ENCODE results near the gene DNAJB12. TPM values are rescaled to one million over a fixed set of nuclear protein-coding genes. Genes with fewer than 3 reads are reported as not detected.

The DNAJB12 gene
- total RNA-seq, 1 experiment from 2014 or later = 30.9 TPM

DNA sequence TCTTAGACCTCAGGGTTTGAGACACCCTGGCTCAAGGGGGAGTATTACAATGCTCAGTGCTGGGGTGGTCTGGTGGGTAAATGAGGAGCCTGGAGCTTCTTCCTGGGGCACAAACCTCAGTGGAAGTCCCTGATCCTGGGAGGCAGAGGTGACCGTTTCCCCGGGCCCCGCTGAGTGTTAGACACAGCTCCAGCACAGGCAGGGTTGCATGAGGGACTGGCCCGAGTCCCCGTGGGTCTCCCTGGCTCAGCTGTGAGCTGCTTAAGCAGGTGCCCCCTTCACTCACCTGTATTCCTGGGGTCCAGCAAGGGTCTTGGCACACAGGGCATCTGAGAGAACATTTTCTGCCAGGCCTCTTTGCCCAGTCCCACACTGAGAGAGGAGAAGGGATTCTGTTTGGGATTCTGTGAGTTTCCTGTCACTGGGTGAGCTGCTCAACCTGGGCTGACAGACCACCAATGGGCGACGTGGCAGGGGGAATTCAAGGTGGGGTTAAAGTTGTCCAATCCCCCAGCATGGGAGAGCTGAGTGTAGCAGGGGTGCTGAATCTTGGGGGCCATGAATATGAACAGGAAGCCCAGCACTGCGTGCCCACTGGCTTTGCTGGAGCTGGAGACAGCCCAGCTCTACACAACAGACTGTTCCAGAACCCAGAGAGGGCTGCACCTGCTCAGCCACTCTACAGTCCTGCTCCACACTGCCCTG, 51.1 kb downstream of the DNAJB12 start:
- Histone ChIP-seq H3K9me2 (replicated peaks; ENCODE audit: low read length) (no peaks in the 10 kb centered on the region), H3K27me3 (ENCODE audit: low read length) (no peaks in the 10 kb centered on the region), H2AFZ (ENCODE audit: low read length) (no peak overlapping the region), H3K27ac (ENCODE audit: low read length) (no peak overlapping the region), H3K36me3 (ENCODE audit: low read depth, low read length) (no peaks in the 10 kb centered on the region), H3F3A (ENCODE audit: low read length, unreplicated experiment) (no peaks in the 10 kb centered on the region), H3K9ac (ENCODE audit: low read length) (no peak overlapping the region), H4K20me1 (ENCODE audit: low read length) (no peaks in the 10 kb centered on the region), H3K79me2 (ENCODE audit: low read length) (no peaks in the 10 kb centered on the region), H3K4me3 (ENCODE audit: low read length) (no peak overlapping the region), H3K4me2 (ENCODE audit: low read length) (no peak overlapping the region), H3K9me3 (ENCODE audit: low read length) (no peaks in the 10 kb centered on the region), H3K4me1 (ENCODE audit: insufficient read depth, low read length) (peaks cover 6% of the 10 kb centered on the region)
- TF ChIP-seq, protein P1, sequence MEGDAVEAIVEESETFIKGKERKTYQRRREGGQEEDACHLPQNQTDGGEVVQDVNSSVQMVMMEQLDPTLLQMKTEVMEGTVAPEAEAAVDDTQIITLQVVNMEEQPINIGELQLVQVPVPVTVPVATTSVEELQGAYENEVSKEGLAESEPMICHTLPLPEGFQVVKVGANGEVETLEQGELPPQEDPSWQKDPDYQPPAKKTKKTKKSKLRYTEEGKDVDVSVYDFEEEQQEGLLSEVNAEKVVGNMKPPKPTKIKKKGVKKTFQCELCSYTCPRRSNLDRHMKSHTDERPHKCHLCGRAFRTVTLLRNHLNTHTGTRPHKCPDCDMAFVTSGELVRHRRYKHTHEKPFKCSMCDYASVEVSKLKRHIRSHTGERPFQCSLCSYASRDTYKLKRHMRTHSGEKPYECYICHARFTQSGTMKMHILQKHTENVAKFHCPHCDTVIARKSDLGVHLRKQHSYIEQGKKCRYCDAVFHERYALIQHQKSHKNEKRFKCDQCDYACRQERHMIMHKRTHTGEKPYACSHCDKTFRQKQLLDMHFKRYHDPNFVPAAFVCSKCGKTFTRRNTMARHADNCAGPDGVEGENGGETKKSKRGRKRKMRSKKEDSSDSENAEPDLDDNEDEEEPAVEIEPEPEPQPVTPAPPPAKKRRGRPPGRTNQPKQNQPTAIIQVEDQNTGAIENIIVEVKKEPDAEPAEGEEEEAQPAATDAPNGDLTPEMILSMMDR (conservative IDR thresholded peaks at IDR 0.05; ENCODE audit: low read depth, low read length) = no peak
- TF ChIP-seq EZH2phosphoT487 (IDR thresholded peaks at IDR 0.05; ENCODE audit: borderline replicate concordance, low read length) (no peak), EZH2 (IDR thresholded peaks at IDR 0.05; ENCODE audit: low read length, unreplicated experiment) (no peak)
- DNase-seq = no peak
- ATAC-seq = no peak
- POLR2A ChIA-PET (ENCODE audit: unreplicated experiment) = interaction anchor here (0.5 kb wide), 1 partner anchor 88 kb away, joined by 21 read pairs; the partner anchor contains the start of genes ANAPC16 and ASCC1
- intact Hi-C loops (cut with micrococcal nuclease) = no loop called here
- BruUV-seq (replicated peaks) = no TSS peak
- CTCF ChIA-PET = no interaction called here

DNA sequence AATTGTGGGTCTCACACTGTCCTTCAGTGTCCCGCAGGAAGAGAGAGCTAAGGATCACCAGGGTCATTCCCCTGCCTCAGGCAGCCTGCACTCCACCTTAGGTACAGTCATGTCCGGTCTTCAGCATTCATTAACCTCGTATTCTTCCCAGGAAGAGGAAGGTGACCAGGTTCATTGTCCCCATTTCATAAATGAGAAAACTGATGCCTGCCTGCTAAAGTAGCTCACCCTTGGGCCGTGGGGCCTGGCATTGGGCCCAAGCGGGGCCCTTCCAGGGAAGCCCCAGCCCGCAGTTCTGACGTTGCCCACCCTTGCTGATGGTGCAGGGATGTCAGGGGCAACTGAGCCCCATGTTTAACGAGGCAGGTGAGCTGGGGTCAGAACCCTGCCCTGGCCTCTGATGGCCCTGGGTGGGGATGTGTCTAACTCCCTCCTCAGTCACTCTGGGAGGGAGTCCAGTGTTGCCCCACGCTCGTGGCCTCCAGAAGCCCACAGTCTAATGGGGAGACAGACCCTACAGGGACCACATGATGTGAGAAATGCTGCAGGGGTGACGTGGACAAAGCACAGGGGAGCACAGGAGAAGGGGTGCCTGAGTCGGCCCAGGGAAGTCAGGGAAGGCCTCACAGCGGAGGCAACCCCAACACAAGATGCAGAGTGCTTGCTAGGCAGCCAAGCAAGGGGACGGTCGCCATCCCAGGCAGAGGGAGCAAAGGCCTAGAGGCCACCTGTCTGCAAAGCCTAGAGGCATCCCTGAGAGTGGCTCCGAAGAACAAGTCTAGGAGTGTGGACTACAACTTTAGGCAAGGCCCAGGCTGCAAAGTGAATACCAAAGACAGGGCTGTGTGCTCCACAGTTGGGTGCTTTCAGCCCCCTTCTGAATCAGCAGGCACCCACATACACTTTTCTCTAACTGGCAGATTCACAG, 55.9 kb downstream of the DNAJB12 start:
- no peaks in the 10 kb centered on the region for H3K79me2 ChIP-seq (ENCODE audit: low read length)
- 0 out of 2 replicates have a peak overlapping the region, but pooled peaks have one; percentile 14 for H2AFZ ChIP-seq (ENCODE audit: low read length)
- no peaks in the 10 kb centered on the region for H3K9me3 ChIP-seq (ENCODE audit: low read length)
- H3K9ac ChIP-seq (ENCODE audit: low read length) = peak overlapping the region; percentile 97
- H3K9me2 ChIP-seq (replicated peaks; ENCODE audit: low read length) = no peaks in the 10 kb centered on the region
- no TSS peak for BruUV-seq (replicated peaks)
- ATAC-seq = peak; percentile 2; the same call in 1 of the 2 replicates
- TF ChIP-seq EZH2phosphoT487 (IDR thresholded peaks at IDR 0.05; ENCODE audit: borderline replicate concordance, low read length) = no peak
- TF ChIP-seq EZH2 (IDR thresholded peaks at IDR 0.05; ENCODE audit: low read length, unreplicated experiment) = no peak
- TF ChIP-seq, protein P1 (conservative IDR thresholded peaks at IDR 0.05; ENCODE audit: low read depth, low read length) = no peak
- no peak for DNase-seq
- H3K4me3 ChIP-seq (ENCODE audit: low read length) = no peak overlapping the region
- H3K4me1 ChIP-seq (ENCODE audit: insufficient read depth, low read length) = peaks cover 21% of the 10 kb centered on the region
- H3F3A ChIP-seq (ENCODE audit: low read length, unreplicated experiment) = no peaks in the 10 kb centered on the region
- ChIA-PET POLR2A (ENCODE audit: unreplicated experiment) (no interaction called here), CTCF (no interaction called here)
- H3K36me3 ChIP-seq (ENCODE audit: low read depth, low read length) = no peaks in the 10 kb centered on the region
- H3K4me2 ChIP-seq (ENCODE audit: low read length) = peak overlapping the region; percentile 87; the same call in 1 of the 2 replicates
- intact Hi-C loops (cut with micrococcal nuclease) = no loop called here
- peak overlapping the region; percentile 97 for H3K27ac ChIP-seq (ENCODE audit: low read length)
- no peaks in the 10 kb centered on the region for H4K20me1 ChIP-seq (ENCODE audit: low read length)
- H3K27me3 ChIP-seq (ENCODE audit: low read length) = no peaks in the 10 kb centered on the region
